Medulla oblongata (tissue), 1 donor: ENCODE data around the gene SOX13.

ENCODE experiments used
- DNase-seq: peaks from one replicate; pipeline ENCODE4 v3.0.0-alpha.2; 2015; ENCODE audit errors: extremely low spot score

The SOX13 gene

GRCh38 chr1:204106825-204107224 lies 33.9 kb downstream of the SOX13 start:
- no peak for DNase-seq

GRCh38 chr1:204107892-204108291 lies 35.0 kb downstream of the SOX13 start:
- DNase-seq: no peak

- DNase-seq: peak; percentile 58
Observed at GRCh38 chr1:204108312-204109141, 35.6 kb downstream of the SOX13 start.

- DNase-seq: no peak
Observed at GRCh38 chr1:204110894-204111633, 38.1 kb downstream of the SOX13 start.

- no peak for DNase-seq
Observed at GRCh38 chr1:204112876-204113730, 40.2 kb downstream of the SOX13 start.

GRCh38 chr1:204113896-204114295 lies 41.0 kb downstream of the SOX13 start:
- no peak for DNase-seq

GRCh38 chr1:204114606-204115005 lies 41.7 kb downstream of the SOX13 start:
- DNase-seq: peak; percentile 53

- no peak for DNase-seq
Observed at GRCh38 chr1:204115116-204115515, 42.2 kb downstream of the SOX13 start.

GRCh38 chr1:204116539-204116938 lies 43.6 kb downstream of the SOX13 start:
- no peak for DNase-seq

- no peak for DNase-seq
Observed at GRCh38 chr1:204121840-204122555, 49.1 kb downstream of the SOX13 start.

- no peak for DNase-seq
Observed at GRCh38 chr1:204123376-204123775, 50.5 kb downstream of the SOX13 start.

- DNase-seq: no peak
Observed at GRCh38 chr1:204124639-204125038, 51.7 kb downstream of the SOX13 start.

- DNase-seq: no peak
Observed at GRCh38 chr1:204125759-204126351, 52.9 kb downstream of the SOX13 start.

GRCh38 chr1:204126386-204126785 lies 53.5 kb downstream of the SOX13 start:
- DNase-seq: no peak

GRCh38 chr1:204126956-204127355 lies 54.0 kb downstream of the SOX13 start:
- no peak for DNase-seq

- peak; percentile 82 for DNase-seq
Observed at GRCh38 chr1:204127597-204128242, 54.8 kb downstream of the SOX13 start.

- DNase-seq: no peak
Observed at GRCh38 chr1:204128464-204128963, 55.6 kb downstream of the SOX13 start.

- peak; percentile 69 for DNase-seq
Observed at GRCh38 chr1:204128964-204129896, 56.3 kb downstream of the SOX13 start.

- no peak for DNase-seq
Observed at GRCh38 chr1:204130178-204130577, 57.3 kb downstream of the SOX13 start.
